ENCODE data around the gene PLXNB3.

- no peak for TF ChIP-seq POLR2A (IDR thresholded peaks at IDR 0.05)
- no peak for TF ChIP-seq CTCF (IDR thresholded peaks at IDR 0.05)
These were observed 35.0 kb upstream of the PLXNB3 start for GRCh38 chrX:153728951-153729631.
